Measurements from ENCODE around the gene GALT.

The GALT gene

DNA sequence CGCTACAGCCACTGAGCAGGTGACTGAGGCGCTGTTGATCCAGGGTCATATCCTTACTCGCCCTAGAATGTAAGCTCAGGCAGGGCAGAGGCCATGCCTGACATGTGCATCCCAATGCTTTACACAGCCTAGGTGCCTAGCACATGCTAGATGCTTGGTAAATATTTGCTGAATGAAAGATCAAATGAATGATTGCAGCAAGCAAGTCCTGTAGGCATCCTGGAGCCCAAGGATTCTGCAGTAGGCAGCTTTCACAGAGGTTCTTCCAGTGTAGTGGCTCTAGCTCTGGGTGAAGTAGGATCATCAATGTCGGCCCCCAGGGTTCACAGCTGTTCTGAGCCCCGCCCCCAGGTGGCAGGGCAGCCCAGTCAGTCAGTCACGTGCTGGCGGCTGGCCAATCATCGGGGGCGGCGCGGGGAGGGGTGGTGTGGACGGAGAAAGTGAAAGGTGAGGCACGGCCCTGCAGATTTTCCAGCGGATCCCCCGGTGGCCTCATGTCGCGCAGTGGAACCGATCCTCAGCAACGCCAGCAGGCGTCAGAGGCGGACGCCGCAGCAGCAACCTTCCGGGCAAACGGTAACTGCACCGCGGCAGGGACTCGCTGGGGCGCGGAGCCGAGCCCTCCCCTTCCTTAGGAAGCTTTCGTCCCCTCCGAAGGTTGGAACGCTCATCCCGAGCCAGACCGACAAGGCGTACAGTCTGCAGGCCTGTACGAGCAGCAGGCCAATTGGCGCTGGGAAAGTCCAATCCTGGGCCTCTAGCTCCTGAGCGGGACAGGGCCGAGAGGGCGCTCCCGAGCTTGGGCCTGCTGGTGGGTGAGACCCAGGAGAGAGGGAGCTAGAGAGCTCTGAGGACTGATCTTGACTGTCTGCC is at the start of gene GALT:
TSS of gene GALT (plus strand) at position 465 of the 873 bp plus-strand sequence. CDS start at position 495, 30 bp downstream.
- peak within 1 kb of the TSS; percentile 95 for H3K27ac ChIP-seq
- TF ChIP-seq, protein P1, sequence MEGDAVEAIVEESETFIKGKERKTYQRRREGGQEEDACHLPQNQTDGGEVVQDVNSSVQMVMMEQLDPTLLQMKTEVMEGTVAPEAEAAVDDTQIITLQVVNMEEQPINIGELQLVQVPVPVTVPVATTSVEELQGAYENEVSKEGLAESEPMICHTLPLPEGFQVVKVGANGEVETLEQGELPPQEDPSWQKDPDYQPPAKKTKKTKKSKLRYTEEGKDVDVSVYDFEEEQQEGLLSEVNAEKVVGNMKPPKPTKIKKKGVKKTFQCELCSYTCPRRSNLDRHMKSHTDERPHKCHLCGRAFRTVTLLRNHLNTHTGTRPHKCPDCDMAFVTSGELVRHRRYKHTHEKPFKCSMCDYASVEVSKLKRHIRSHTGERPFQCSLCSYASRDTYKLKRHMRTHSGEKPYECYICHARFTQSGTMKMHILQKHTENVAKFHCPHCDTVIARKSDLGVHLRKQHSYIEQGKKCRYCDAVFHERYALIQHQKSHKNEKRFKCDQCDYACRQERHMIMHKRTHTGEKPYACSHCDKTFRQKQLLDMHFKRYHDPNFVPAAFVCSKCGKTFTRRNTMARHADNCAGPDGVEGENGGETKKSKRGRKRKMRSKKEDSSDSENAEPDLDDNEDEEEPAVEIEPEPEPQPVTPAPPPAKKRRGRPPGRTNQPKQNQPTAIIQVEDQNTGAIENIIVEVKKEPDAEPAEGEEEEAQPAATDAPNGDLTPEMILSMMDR (conservative IDR thresholded peaks at IDR 0.05) = peak; percentile 64

DNA sequence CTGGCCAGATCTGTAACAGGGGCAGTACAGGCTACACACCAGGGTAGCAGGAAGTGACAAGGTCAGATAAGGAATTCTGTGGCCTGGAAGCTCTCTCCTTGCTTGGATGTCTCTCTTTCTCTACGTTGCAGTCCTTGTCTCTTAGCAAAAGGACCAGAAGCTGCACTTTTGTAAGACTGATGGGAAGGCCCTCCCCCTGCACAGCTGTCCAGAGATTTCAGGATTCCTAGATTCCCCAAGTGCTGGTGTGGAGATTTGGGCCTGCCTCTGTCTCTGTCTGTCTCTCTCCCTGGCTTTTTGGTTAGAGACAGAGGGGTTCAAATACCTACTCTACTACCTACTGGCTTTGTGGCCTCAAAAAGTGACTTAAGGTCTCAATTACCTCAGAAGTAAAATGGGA is 46.9 kb upstream of the GALT start:
- TF ChIP-seq, protein P1 (conservative IDR thresholded peaks at IDR 0.05) = no peak
- H3K27ac ChIP-seq = no peak overlapping the region

DNA sequence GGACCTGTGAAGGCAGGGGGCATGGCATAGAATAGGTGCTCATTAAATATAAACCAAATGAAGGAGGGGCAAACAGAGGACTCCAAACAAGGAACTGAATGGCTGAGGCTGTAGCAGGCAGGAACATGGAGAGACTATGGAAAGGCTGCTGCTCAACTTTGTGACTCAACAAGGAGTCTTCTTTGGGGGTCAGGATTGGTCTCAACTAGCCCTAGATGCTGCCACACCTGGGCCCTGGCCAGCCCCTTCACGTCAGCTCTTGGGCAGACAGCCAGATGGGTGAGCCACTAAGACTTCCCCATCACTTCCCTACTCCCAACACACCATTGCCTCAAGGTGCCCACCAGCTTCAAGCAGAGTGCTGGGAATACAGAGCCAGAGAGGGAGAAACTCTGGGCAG is 45.6 kb upstream of the GALT start:
- TF ChIP-seq, protein P1 (conservative IDR thresholded peaks at IDR 0.05) = no peak
- no peak overlapping the region for H3K27ac ChIP-seq

DNA sequence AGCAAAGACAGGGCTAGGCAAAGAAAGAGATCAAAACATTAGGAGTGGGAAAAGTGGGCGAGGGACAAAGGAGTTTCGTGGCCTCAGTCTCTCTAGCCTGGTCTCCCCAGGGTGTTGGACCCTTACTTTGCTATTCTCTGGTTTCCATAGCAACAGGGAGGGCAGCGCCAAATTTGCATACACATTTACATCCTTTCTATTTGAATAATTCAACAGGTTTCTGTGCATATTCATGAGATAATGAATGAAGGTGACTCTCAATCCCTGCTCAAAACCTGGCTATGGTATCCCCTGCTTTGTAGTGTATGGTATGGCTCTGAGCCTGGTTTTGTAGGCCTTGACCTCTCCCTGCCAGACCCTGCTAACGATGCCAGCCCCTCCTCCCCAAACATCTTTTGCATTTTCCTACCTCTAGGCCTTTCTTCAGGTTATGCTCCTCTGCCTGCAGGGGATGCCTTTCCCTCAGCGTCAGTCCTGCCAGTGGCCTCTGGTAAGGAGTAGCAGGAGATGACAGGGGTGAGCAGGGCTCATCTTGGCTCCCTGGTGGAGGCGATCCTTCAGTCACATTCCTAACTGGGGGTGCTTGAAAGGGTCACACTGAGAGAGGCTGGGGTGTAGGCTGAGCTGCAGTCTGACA is 44.4 kb upstream of the GALT start:
- no peak overlapping the region for H3K27ac ChIP-seq
- TF ChIP-seq, protein P1 (conservative IDR thresholded peaks at IDR 0.05) = no peak

DNA sequence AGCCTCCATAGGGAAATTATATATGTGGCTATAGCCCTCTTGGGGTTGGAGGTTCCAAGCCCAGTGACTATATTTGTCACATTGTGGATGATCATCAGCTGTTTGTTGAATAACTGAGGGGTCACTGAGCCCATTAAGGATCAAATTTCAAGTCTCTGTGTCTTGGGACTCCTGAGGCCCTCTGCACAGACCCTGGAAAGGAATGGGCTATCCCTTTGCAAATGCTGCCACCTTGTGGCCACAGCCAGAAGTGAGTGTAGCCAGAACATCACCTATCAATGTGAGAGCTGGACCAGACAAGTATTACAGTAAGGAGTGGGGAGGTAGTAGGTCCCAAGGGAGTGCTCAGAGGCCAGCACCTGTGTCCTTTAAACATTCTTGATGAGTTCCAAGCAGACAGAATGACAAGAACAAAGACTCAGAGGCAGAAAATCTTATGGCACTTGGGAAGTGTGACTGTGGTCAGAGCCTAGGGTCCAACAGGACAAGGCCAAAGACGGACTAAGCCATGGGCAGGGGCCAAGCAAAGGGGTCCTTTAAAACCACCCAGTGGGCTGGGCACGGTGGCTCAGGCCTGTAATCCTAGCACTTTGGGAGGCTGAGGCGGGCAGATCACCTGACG is 42.8 kb upstream of the GALT start:
- no peak overlapping the region for H3K27ac ChIP-seq
- TF ChIP-seq, protein P1 (conservative IDR thresholded peaks at IDR 0.05) = peak; percentile 93

DNA sequence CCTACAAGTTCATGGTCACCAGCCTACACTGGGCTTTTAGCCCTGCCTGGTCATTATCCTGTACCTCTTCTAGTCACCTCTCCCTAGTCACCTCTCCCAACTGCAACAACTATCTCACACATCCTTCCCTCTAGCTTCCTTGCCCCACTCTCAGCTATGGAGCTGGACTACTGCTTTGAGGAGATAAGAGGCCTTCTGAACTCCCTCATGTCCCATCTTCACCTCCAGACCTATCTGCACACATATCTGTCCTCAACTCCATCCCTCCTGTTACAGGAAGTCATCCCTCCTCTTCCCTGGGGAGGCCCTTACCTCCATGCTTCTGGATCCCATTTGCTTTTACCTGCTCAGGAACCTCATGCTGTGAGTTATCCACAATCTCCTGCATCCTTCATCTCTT is 40.3 kb upstream of the GALT start:
- TF ChIP-seq, protein P1 (conservative IDR thresholded peaks at IDR 0.05) = no peak
- no peak overlapping the region for H3K27ac ChIP-seq

DNA sequence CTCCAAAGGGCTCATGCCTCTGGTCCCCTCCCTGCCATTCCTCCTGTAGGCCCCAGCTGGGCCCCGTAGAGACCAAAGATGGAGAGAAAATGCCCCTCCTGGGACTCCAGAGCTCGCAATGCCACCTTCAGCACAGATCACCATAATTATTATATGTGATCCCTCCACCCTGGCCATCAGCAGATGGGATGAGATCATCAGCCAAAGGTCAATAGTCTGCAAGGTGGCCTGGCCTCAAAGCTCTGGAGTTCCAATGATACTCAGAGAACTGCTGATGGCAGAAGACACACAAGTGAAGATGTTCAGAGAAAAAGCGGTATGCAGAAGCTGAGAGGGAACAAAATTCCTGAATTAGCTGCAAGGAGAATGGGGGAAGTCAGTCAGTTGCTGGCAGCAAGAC is 39.6 kb upstream of the GALT start:
- no peak overlapping the region for H3K27ac ChIP-seq
- TF ChIP-seq, protein P1 (conservative IDR thresholded peaks at IDR 0.05) = no peak

Measured in VCaP (cell line).